ENCODE measurements around the gene OR52A1.

OR52A1 gene

DNA sequence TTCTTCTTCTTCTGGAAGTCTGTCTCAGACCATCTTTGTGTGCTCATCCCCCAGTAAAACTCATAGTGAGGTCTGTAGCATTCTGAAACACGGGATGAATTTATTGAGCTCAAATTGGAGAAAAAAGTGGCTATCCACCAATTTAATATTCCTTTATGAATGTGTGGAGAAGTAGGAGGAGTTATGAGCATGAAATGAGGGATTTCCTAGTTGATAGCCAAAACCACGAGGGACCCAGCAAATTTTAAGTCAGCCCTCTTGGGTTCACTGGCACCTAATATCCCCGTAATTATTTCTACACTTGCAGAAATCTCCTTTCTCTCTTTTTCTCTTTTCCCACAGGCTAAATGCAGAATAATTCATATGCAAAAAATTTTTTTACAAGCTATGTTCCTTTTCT is at the start of gene OR52A1:
Gene OR52A1 (minus strand): TSS at position 101 of the 400 bp plus-strand sequence. CDS start 2,388 bp downstream, outside the sequence.
- no peaks in the 10 kb centered on the region for H3K36me3 ChIP-seq (ENCODE audit: control insufficient read depth in 2 of 2, insufficient read depth in 2 of 2, low read length in 2 of 2)
- H3K4me3 ChIP-seq (ENCODE audit: low read length in 2 of 2) = no peak within 1 kb of the TSS
- H3K4me1 ChIP-seq (ENCODE audit: control insufficient read depth in 2 of 2, insufficient read depth in 2 of 2, low read length in 2 of 2) = no peaks in the 10 kb centered on the region
- no peak within 1 kb of the TSS for H3K9ac ChIP-seq (ENCODE audit: low read depth in 1 of 2, low read length in 2 of 2)
- no peaks in the 10 kb centered on the region for H3K27me3 ChIP-seq (ENCODE audit: control insufficient read depth in 2 of 2, insufficient read depth in 2 of 2, low read length in 2 of 2)
- no peaks in the 10 kb centered on the region for H3K9me3 ChIP-seq (ENCODE audit: control insufficient read depth in 2 of 2, low read length in 2 of 2)
- no peak within 1 kb of the TSS for H3K27ac ChIP-seq (ENCODE audit: low read depth in 2 of 2, low read length in 2 of 2)

DNA sequence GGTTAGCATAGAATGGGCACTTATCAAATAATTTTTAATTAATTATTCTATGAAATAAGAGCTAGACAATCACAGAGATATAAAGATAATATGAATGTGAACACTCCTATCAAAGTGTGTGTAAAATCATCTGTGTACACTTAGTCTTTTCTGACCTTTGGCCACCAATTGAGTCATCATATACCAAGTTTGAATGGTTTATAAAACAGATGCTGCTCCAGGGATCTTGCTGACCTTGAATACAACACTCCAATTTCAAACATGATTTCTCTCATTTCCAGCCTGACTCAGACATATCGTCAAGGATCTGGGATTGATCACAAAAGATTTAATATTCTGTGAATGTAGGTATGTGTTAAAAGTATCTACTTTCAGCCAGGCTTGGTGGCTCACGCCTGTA is 48.8 kb upstream of the OR52A1 start:
- Histone ChIP-seq H3K27ac (ENCODE audit: low read depth in 2 of 2, low read length in 2 of 2) (no peak overlapping the region), H3K9me3 (ENCODE audit: control insufficient read depth in 2 of 2, low read length in 2 of 2) (no peaks in the 10 kb centered on the region), H3K27me3 (ENCODE audit: control insufficient read depth in 2 of 2, insufficient read depth in 2 of 2, low read length in 2 of 2) (no peaks in the 10 kb centered on the region), H3K4me3 (ENCODE audit: low read length in 2 of 2) (no peak overlapping the region), H3K4me1 (ENCODE audit: control insufficient read depth in 2 of 2, insufficient read depth in 2 of 2, low read length in 2 of 2) (no peaks in the 10 kb centered on the region), H3K36me3 (ENCODE audit: control insufficient read depth in 2 of 2, insufficient read depth in 2 of 2, low read length in 2 of 2) (no peaks in the 10 kb centered on the region), H3K9ac (ENCODE audit: low read depth in 1 of 2, low read length in 2 of 2) (no peak overlapping the region)

DNA sequence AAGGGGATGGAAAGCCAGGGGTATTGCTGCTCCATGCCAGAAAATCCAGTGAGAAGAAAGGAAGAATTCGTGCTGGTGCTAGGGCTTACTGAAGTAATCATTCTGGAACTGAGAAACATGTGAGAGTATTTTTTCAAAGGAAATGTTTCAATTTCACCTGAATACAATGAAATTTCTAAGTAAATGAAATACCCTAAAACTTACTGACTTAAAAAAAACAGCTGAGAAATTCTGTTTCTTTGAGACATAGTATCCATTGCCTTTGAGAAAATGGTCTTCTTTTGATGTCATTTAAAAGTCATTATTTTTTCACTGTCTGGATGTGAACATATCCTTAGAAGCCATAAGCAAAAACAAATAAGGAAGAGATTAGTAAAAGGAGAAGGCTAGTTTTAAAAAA is 46.0 kb upstream of the OR52A1 start, which contains the start of gene OR51V1:
Gene OR51V1 (minus strand): TSS at position 101 of the 400 bp plus-strand sequence. CDS start 0 bp downstream, at position 101.
- H3K9ac ChIP-seq (ENCODE audit: low read depth in 1 of 2, low read length in 2 of 2) = no peak within 1 kb of the TSS
- no peaks in the 10 kb centered on the region for H3K36me3 ChIP-seq (ENCODE audit: control insufficient read depth in 2 of 2, insufficient read depth in 2 of 2, low read length in 2 of 2)
- no peaks in the 10 kb centered on the region for H3K9me3 ChIP-seq (ENCODE audit: control insufficient read depth in 2 of 2, low read length in 2 of 2)
- H3K4me1 ChIP-seq (ENCODE audit: control insufficient read depth in 2 of 2, insufficient read depth in 2 of 2, low read length in 2 of 2) = no peaks in the 10 kb centered on the region
- H3K27me3 ChIP-seq (ENCODE audit: control insufficient read depth in 2 of 2, insufficient read depth in 2 of 2, low read length in 2 of 2) = no peaks in the 10 kb centered on the region
- no peak within 1 kb of the TSS for H3K27ac ChIP-seq (ENCODE audit: low read depth in 2 of 2, low read length in 2 of 2)
- H3K4me3 ChIP-seq (ENCODE audit: low read length in 2 of 2) = no peak within 1 kb of the TSS

DNA sequence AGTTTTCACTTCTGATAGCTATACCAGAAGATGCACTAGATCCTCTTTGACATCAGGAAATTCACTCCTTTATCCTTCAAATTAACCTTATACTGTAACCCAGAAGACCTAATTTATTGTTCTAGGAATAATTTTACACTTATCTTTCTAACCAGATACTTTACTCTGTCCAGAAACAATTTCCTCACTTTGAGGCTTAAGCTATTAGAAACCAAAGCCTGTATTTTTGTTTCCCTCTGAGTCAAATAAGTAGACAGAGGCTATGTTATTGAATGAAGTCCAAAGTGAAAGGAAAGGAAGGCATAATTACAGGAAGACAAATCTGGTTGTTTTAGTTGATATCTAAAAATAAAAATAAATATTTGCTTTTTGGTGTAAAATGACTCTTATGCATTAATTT is 43.7 kb upstream of the OR52A1 start:
- no peak overlapping the region for H3K27ac ChIP-seq (ENCODE audit: low read depth in 2 of 2, low read length in 2 of 2)
- no peaks in the 10 kb centered on the region for H3K9me3 ChIP-seq (ENCODE audit: control insufficient read depth in 2 of 2, low read length in 2 of 2)
- H3K4me1 ChIP-seq (ENCODE audit: control insufficient read depth in 2 of 2, insufficient read depth in 2 of 2, low read length in 2 of 2) = no peaks in the 10 kb centered on the region
- no peak overlapping the region for H3K4me3 ChIP-seq (ENCODE audit: low read length in 2 of 2)
- H3K27me3 ChIP-seq (ENCODE audit: control insufficient read depth in 2 of 2, insufficient read depth in 2 of 2, low read length in 2 of 2) = no peaks in the 10 kb centered on the region
- H3K9ac ChIP-seq (ENCODE audit: low read depth in 1 of 2, low read length in 2 of 2) = no peak overlapping the region
- no peaks in the 10 kb centered on the region for H3K36me3 ChIP-seq (ENCODE audit: control insufficient read depth in 2 of 2, insufficient read depth in 2 of 2, low read length in 2 of 2)

DNA sequence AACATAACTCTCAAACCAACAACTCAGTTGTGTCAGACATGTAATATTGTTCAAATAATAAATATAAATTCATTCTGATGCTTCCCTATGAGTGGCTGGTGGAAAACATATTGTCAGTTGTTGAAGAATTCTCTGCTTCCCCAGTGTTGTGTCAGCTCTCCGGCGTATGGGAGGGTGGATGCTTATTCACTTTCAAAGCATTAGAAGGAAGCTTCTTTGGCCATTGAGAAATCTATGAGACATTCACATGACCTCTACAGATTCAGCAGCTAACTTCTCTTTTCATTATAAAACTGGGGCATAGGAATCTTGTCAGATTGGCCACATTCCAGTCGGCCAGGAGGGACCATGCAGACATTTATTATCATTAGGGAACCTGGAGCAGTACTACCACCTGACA is 43.0 kb upstream of the OR52A1 start:
- H3K27me3 ChIP-seq (ENCODE audit: control insufficient read depth in 2 of 2, insufficient read depth in 2 of 2, low read length in 2 of 2) = no peaks in the 10 kb centered on the region
- no peak overlapping the region for H3K4me3 ChIP-seq (ENCODE audit: low read length in 2 of 2)
- no peaks in the 10 kb centered on the region for H3K9me3 ChIP-seq (ENCODE audit: control insufficient read depth in 2 of 2, low read length in 2 of 2)
- H3K27ac ChIP-seq (ENCODE audit: low read depth in 2 of 2, low read length in 2 of 2) = no peak overlapping the region
- no peak overlapping the region for H3K9ac ChIP-seq (ENCODE audit: low read depth in 1 of 2, low read length in 2 of 2)
- H3K36me3 ChIP-seq (ENCODE audit: control insufficient read depth in 2 of 2, insufficient read depth in 2 of 2, low read length in 2 of 2) = no peaks in the 10 kb centered on the region
- no peaks in the 10 kb centered on the region for H3K4me1 ChIP-seq (ENCODE audit: control insufficient read depth in 2 of 2, insufficient read depth in 2 of 2, low read length in 2 of 2)

DNA sequence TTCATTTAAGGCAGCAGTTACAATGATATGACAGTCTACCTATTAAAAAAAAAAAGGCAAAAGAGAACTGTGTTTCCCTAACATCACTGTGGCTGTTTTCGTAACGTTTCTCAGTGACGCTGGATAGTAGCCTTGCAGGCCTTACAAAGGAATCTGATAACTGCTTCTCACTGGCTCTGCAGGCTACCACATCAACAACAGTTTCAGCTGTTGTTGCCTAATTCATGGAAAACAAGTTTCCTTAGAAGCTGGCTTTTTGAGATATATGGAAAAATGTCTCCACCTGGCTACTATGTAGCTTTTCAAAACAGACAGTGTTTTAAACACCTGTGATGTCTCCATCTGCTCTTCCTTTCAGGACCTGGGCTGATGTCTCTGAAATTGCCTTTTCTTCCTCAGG is 42.2 kb upstream of the OR52A1 start:
- no peaks in the 10 kb centered on the region for H3K9me3 ChIP-seq (ENCODE audit: control insufficient read depth in 2 of 2, low read length in 2 of 2)
- H3K27ac ChIP-seq (ENCODE audit: low read depth in 2 of 2, low read length in 2 of 2) = no peak overlapping the region
- no peaks in the 10 kb centered on the region for H3K36me3 ChIP-seq (ENCODE audit: control insufficient read depth in 2 of 2, insufficient read depth in 2 of 2, low read length in 2 of 2)
- H3K4me1 ChIP-seq (ENCODE audit: control insufficient read depth in 2 of 2, insufficient read depth in 2 of 2, low read length in 2 of 2) = no peaks in the 10 kb centered on the region
- no peak overlapping the region for H3K4me3 ChIP-seq (ENCODE audit: low read length in 2 of 2)
- no peak overlapping the region for H3K9ac ChIP-seq (ENCODE audit: low read depth in 1 of 2, low read length in 2 of 2)
- no peaks in the 10 kb centered on the region for H3K27me3 ChIP-seq (ENCODE audit: control insufficient read depth in 2 of 2, insufficient read depth in 2 of 2, low read length in 2 of 2)

DNA sequence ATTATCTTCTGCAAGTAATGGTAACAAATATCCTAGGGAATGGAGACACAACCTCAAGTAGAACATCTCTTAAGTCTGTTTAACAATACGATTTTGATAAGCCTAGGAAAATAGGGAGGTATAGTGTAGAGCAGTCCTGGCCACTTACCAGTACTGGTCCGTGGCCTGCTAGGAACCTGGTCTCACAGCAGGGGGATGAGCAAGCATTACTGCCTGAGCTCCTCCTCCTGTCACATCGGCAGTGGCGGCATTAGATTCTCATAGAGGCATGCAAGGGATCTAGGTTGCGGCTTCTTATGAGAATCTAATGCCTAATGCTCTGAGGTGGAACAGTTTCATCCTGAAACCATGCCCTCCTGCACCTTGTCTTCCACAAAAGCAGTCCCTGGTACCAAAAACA is 41.5 kb upstream of the OR52A1 start:
- Histone ChIP-seq H3K27me3 (ENCODE audit: control insufficient read depth in 2 of 2, insufficient read depth in 2 of 2, low read length in 2 of 2) (no peaks in the 10 kb centered on the region), H3K9me3 (ENCODE audit: control insufficient read depth in 2 of 2, low read length in 2 of 2) (no peaks in the 10 kb centered on the region), H3K27ac (ENCODE audit: low read depth in 2 of 2, low read length in 2 of 2) (no peak overlapping the region), H3K4me1 (ENCODE audit: control insufficient read depth in 2 of 2, insufficient read depth in 2 of 2, low read length in 2 of 2) (no peaks in the 10 kb centered on the region), H3K36me3 (ENCODE audit: control insufficient read depth in 2 of 2, insufficient read depth in 2 of 2, low read length in 2 of 2) (no peaks in the 10 kb centered on the region), H3K4me3 (ENCODE audit: low read length in 2 of 2) (no peak overlapping the region), H3K9ac (ENCODE audit: low read depth in 1 of 2, low read length in 2 of 2) (no peak overlapping the region)

DNA sequence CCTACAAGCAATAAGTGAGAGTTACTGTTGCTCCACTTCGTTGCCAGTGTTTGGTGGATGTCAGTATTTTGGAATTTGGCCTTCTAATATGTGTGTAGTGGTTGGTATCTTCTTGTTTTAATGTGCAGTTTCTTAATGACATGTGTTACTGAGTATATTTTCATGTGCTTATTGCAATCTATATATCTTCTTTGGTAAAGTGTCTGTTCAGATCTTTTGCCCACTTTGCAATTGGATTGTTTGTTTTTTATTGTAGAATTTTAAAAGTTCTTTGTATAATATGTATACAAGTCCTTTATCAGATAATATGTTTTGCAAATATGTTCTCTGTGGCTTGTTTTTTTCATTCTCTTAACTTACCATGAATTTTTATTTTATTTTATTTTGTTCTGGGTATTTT is 38.2 kb upstream of the OR52A1 start:
- no peaks in the 10 kb centered on the region for H3K9me3 ChIP-seq (ENCODE audit: control insufficient read depth in 2 of 2, low read length in 2 of 2)
- H3K9ac ChIP-seq (ENCODE audit: low read depth in 1 of 2, low read length in 2 of 2) = no peak overlapping the region
- H3K4me3 ChIP-seq (ENCODE audit: low read length in 2 of 2) = no peak overlapping the region
- H3K27ac ChIP-seq (ENCODE audit: low read depth in 2 of 2, low read length in 2 of 2) = no peak overlapping the region
- no peaks in the 10 kb centered on the region for H3K27me3 ChIP-seq (ENCODE audit: control insufficient read depth in 2 of 2, insufficient read depth in 2 of 2, low read length in 2 of 2)
- no peaks in the 10 kb centered on the region for H3K36me3 ChIP-seq (ENCODE audit: control insufficient read depth in 2 of 2, insufficient read depth in 2 of 2, low read length in 2 of 2)
- H3K4me1 ChIP-seq (ENCODE audit: control insufficient read depth in 2 of 2, insufficient read depth in 2 of 2, low read length in 2 of 2) = no peaks in the 10 kb centered on the region

DNA sequence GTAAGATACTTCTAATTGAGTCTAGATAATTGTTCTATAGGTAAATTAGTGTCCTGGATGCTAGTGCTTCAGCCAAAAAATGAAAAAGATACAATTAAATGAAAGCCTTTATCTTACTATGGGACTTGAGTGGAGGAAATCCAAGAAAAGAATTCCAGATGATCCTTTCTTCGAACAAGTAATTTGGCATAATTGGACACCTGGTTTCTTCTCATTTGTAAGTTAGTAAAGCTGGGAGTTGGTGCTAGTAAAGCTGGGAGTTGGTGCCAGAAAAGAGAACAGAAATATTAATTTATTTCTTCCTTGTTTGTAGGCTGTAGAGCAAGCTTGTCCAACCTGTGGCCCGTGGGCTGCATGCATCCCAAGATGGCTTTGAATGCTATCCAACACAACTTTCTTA is 33.6 kb upstream of the OR52A1 start:
- no peaks in the 10 kb centered on the region for H3K27me3 ChIP-seq (ENCODE audit: control insufficient read depth in 2 of 2, insufficient read depth in 2 of 2, low read length in 2 of 2)
- H3K4me1 ChIP-seq (ENCODE audit: control insufficient read depth in 2 of 2, insufficient read depth in 2 of 2, low read length in 2 of 2) = no peaks in the 10 kb centered on the region

DNA sequence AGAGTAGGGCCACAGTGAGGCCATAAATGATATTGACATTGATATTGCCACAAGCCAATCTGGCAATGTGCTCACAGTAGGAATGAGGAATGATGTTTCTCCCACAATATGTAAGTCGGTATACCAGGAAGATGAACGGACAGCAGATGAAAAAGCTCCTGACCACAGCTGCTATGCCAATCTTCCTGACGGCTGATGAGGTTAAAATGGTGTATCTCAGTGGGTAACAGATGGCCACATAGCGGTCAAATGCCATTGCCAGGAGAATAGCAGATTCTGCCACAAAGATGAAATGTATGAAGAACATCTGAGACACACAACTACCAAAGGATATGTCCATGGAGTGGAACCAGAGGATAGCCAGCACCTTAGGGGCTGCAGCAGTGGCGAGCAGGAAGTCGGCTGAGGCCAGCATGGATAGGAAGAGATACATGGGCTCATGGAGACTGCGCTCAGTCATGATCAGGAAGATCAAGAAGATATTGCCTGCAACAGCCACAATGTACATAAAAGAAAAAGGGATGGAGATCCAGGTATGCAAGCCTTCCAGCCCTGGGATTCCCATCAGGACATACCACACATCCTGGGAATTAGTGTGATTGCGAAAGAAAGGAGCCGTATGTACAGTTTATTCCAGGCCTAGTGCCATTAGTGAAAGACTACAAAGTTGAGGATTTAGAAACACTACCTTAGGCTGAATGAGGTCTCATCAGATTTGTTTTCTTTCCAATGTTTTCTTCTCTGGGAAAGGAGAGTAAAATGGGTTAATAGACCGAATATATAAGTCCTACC is 23.7 kb upstream of the OR52A1 start:
- no peaks in the 10 kb centered on the region for H3K4me1 ChIP-seq (ENCODE audit: control insufficient read depth in 2 of 2, insufficient read depth in 2 of 2, low read length in 2 of 2)
- no peak overlapping the region for H3K4me3 ChIP-seq (ENCODE audit: low read length in 2 of 2)
- no peak overlapping the region for H3K9ac ChIP-seq (ENCODE audit: low read depth in 1 of 2, low read length in 2 of 2)
- no peaks in the 10 kb centered on the region for H3K9me3 ChIP-seq (ENCODE audit: control insufficient read depth in 2 of 2, low read length in 2 of 2)
- H3K36me3 ChIP-seq (ENCODE audit: control insufficient read depth in 2 of 2, insufficient read depth in 2 of 2, low read length in 2 of 2) = no peaks in the 10 kb centered on the region
- no peak overlapping the region for H3K27ac ChIP-seq (ENCODE audit: low read depth in 2 of 2, low read length in 2 of 2)
- no peaks in the 10 kb centered on the region for H3K27me3 ChIP-seq (ENCODE audit: control insufficient read depth in 2 of 2, insufficient read depth in 2 of 2, low read length in 2 of 2)

More for the DNA sequence above, 33.6 kb upstream of the OR52A1 start:
- Histone ChIP-seq H3K27ac (ENCODE audit: low read depth in 2 of 2, low read length in 2 of 2) (no peak overlapping the region), H3K4me3 (ENCODE audit: low read length in 2 of 2) (no peak overlapping the region), H3K9ac (ENCODE audit: low read depth in 1 of 2, low read length in 2 of 2) (no peak overlapping the region), H3K9me3 (ENCODE audit: control insufficient read depth in 2 of 2, low read length in 2 of 2) (no peaks in the 10 kb centered on the region), H3K36me3 (ENCODE audit: control insufficient read depth in 2 of 2, insufficient read depth in 2 of 2, low read length in 2 of 2) (no peaks in the 10 kb centered on the region)
